ENCODE results near the gene NPC2. TPM values are rescaled to one million over a fixed set of nuclear protein-coding genes. Genes with fewer than 3 reads are reported as not detected.
A peak's percentile ranks its signal among the peaks of the same experiment; 100 is the strongest.

Gene NPC2
- total and polyA plus RNA-seq, 4 donors, result 922 to 1,539 (median 1,190) TPM

DNA sequence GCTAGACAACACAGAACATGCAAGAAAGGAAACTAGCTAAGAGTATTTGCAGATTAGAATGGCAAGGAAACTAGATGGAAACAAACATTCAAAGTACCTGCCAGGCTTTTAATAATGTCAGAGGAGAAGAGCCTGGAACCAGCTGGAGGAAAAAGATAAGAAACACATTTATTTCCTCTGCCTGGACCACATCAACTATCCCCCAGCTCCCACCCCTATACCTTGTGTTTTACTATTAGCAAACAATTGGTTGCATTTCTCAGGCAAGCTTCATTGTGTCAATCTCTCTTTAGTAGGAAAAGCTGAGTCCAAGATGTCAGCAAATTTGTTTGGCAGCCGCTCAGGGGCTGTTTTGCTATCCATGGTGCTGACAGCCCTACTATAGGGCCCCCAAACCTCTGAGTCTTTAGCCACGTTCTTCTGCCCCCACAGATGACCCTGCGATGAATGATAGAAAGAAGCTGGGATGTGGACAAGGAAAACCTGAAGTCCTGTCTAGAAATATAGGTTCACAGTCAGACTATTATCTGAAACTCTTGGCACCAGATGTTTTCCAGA lies 55.5 kb downstream of the NPC2 start:
- no peak for TF ChIP-seq CTCF (IDR thresholded peaks at IDR 0.05; ENCODE audit: control extremely low read depth, extremely low read depth)
- 26 to 29% methylated on average over 3 of the region's 3 CpGs for WGBS, 2 donors
- Histone ChIP-seq H3K27ac (ENCODE audit: low read depth in 1 of 2, low read length in 1 of 2) (no peak overlapping the region), H3K4me3 (no peak overlapping the region), H3K9ac (ENCODE audit: insufficient read depth in 1 of 2, low read length in 2 of 2) (no peak overlapping the region), H3K36me3 (ENCODE audit: control insufficient read depth in 4 of 4, insufficient read depth in 4 of 4, low read length in 4 of 4) (no peaks in the 10 kb centered on the region), H3K27me3 (ENCODE audit: control insufficient read depth in 3 of 3, insufficient read depth in 3 of 3, low read length in 2 of 3) (no peaks in the 10 kb centered on the region), H3K9me3 (ENCODE audit: control insufficient read depth in 4 of 4, insufficient read depth in 3 of 4, low read length in 3 of 4) (no peaks in the 10 kb centered on the region), H3K4me1 (ENCODE audit: control insufficient read depth in 5 of 5, insufficient read depth in 5 of 5, low read length in 5 of 5) (peaks cover 0 to 3% (median 0%) of the 10 kb centered on the region in 5 donors)
- DNase-seq, result peak in 2 of 3 donors; percentile 35 to 47
- ATAC-seq (ENCODE audit: insufficient read depth, low FRiP score), result no peak

DNA sequence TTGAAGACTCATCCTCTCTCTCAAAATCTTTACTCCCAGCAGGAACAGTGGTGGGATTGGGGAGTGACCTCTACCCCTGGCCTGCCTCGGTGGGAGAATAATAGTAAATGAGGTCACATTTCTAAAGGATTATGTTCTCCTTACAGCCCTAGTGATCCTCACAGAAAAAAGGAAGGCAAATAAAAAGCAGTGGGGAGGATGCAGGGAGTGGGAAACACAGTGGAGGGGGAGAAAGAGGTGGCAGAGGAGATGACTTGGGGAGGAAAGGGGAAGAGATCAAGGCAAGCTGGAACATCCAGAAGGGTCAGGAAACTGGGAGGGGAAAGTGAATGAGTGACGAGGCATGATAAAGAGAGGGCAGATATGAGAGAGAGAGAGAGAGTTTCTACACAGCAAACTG lies 58.8 kb downstream of the NPC2 start:
- Histone ChIP-seq H3K4me3 (no peak overlapping the region), H3K9me3 (ENCODE audit: control insufficient read depth in 4 of 4, insufficient read depth in 3 of 4, low read length in 3 of 4) (no peaks in the 10 kb centered on the region), H3K9ac (ENCODE audit: insufficient read depth in 1 of 2, low read length in 2 of 2) (no peak overlapping the region), H3K27me3 (ENCODE audit: control insufficient read depth in 3 of 3, insufficient read depth in 3 of 3, low read length in 2 of 3) (no peaks in the 10 kb centered on the region), H3K4me1 (ENCODE audit: control insufficient read depth in 5 of 5, insufficient read depth in 5 of 5, low read length in 5 of 5) (peaks cover 0 to 3% (median 0%) of the 10 kb centered on the region in 5 donors), H3K27ac (ENCODE audit: low read depth in 1 of 2, low read length in 1 of 2) (no peak overlapping the region), H3K36me3 (ENCODE audit: control insufficient read depth in 4 of 4, insufficient read depth in 4 of 4, low read length in 4 of 4) (no peaks in the 10 kb centered on the region)
- 32 to 42% methylated on average over 2 of the region's 2 CpGs for WGBS, 2 donors
- no peak for ATAC-seq (ENCODE audit: insufficient read depth, low FRiP score)
- no peak for TF ChIP-seq CTCF (IDR thresholded peaks at IDR 0.05; ENCODE audit: control extremely low read depth, extremely low read depth)
- no peak for DNase-seq

- no peak overlapping the region for H3K4me3 ChIP-seq
- WGBS, 2 donors, result 86 to 93% methylated on average over 7 of the region's 7 CpGs
Observed at GRCh38 chr14:74429991-74430390, 63.1 kb downstream of the NPC2 start.

More at GRCh38 chr14:74429991-74430390, 63.1 kb downstream of the NPC2 start:
- H3K9me3 ChIP-seq (ENCODE audit: control insufficient read depth in 4 of 4, insufficient read depth in 3 of 4, low read length in 3 of 4), result no peaks in the 10 kb centered on the region
- H3K4me1 ChIP-seq (ENCODE audit: control insufficient read depth in 5 of 5, insufficient read depth in 5 of 5, low read length in 5 of 5), result peaks cover 0 to 3% (median 0%) of the 10 kb centered on the region in 5 donors
- H3K9ac ChIP-seq (ENCODE audit: insufficient read depth in 1 of 2, low read length in 2 of 2), result no peak overlapping the region
- no peaks in the 10 kb centered on the region for H3K36me3 ChIP-seq (ENCODE audit: control insufficient read depth in 4 of 4, insufficient read depth in 4 of 4, low read length in 4 of 4)
- ATAC-seq (ENCODE audit: insufficient read depth, low FRiP score), result no peak
- peaks cover 0 to 12% (median 7%) of the 10 kb centered on the region in 3 donors for H3K27me3 ChIP-seq (ENCODE audit: control insufficient read depth in 3 of 3, insufficient read depth in 3 of 3, low read length in 2 of 3)
- DNase-seq, result no peak
- no peak for TF ChIP-seq CTCF (IDR thresholded peaks at IDR 0.05; ENCODE audit: control extremely low read depth, extremely low read depth)
- H3K27ac ChIP-seq (ENCODE audit: low read depth in 1 of 2, low read length in 1 of 2), result no peak overlapping the region

Other genes with a start within 250 kb of the NPC2 start
- gene ABCD4, start 190.4 kb downstream of the NPC2 start, total RNA-seq, result 10 to 100 TPM; 43.9 to 72.7 TPM
- gene ABCD4, start 190.4 kb downstream of the NPC2 start, polyA plus RNA-seq, result 10 to 100 TPM; 25.7 to 42.3 TPM
- under 1 TPM in 1 of 2 donors, not detected in 1; 0.06 TPM for gene VRTN, start 144.8 kb downstream of the NPC2 start, total RNA-seq
- not detected for gene VRTN, start 144.8 kb downstream of the NPC2 start, polyA plus RNA-seq
- 1 to 10 TPM in 1 of 2 donors, under 1 TPM in 1; 0.74 to 1.1 TPM for gene SYNDIG1L, start 67.1 kb downstream of the NPC2 start, total RNA-seq
- gene SYNDIG1L, start 67.1 kb downstream of the NPC2 start, polyA plus RNA-seq, result 1 to 10 TPM in 1 of 2 donors, under 1 TPM in 1; 0.39 to 1.2 TPM
- gene ISCA2, start 460 bp upstream of the NPC2 start, total RNA-seq, result 10 to 100 TPM; 19.7 to 21.8 TPM
- gene ISCA2, start 460 bp upstream of the NPC2 start, polyA plus RNA-seq, result 10 to 100 TPM; 21.1 to 24.7 TPM
- 10 to 100 TPM; 33.4 to 78.4 TPM for gene LTBP2, start 118.9 kb upstream of the NPC2 start, total RNA-seq
- 10 to 100 TPM; 13.2 to 18.2 TPM for gene LTBP2, start 118.9 kb upstream of the NPC2 start, polyA plus RNA-seq
- 10 to 100 TPM; 27.6 to 41.6 TPM for gene AREL1, start 219.8 kb upstream of the NPC2 start, total RNA-seq
- 10 to 100 TPM; 10.5 to 20.0 TPM for gene AREL1, start 219.8 kb upstream of the NPC2 start, polyA plus RNA-seq
- 10 to 100 TPM; 39.2 to 41.2 TPM for gene FCF1, start 219.8 kb upstream of the NPC2 start, total RNA-seq
- gene FCF1, start 219.8 kb upstream of the NPC2 start, polyA plus RNA-seq, result 10 to 100 TPM in 1 of 2 donors, 1 to 10 TPM in 1; 7.6 to 37.9 TPM